Measurements from ENCODE around the gene RHOC. TPM values are rescaled to one million over a fixed set of nuclear protein-coding genes. Genes with fewer than 3 reads are reported as not detected.

The RHOC gene
- total RNA-seq, 2 donors from 2014 or later: 272 to 373 TPM

DNA sequence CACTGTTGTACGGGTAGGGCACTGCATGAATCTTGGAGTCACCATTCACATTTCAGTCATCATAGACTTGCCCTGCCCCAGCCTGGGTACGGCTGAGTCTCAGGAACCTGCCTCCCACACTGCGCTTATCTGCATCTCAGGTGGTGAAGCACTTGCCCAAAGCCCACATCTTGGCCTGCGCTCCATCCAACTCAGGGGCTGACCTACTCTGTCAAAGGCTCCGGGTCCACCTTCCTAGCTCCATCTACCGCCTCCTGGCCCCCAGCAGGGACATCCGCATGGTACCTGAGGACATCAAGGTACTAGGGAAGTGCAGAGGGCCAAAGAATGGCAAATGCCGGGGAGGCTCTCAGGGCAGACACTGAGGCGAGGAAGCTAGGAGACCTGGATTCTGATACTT is 11.7 kb downstream of the RHOC start:
- Histone ChIP-seq H3K27ac (no peak overlapping the region), H3K27me3 (replicated peaks; ENCODE audit: insufficient read depth) (no peaks in the 10 kb centered on the region), H3K36me3 (peaks cover 0 to 18% of the 10 kb centered on the region in 2 donors), H3K9me3 (no peaks in the 10 kb centered on the region), H3K4me1 (replicated peaks) (peaks cover 22% of the 10 kb centered on the region), H3K4me3 (no peak overlapping the region)
- intact Hi-C loops (cut with DNase I): no loop called here
- 93% methylated on average over 9 of the region's 9 CpGs for WGBS
- DNase-seq (ENCODE audit: low spot score): no peak
- TF ChIP-seq POLR2A (IDR thresholded peaks at IDR 0.05) (no peak), POLR2AphosphoS5 (IDR thresholded peaks at IDR 0.05) (no peak)

GRCh38 chr1:112694363-112694929 is 12.5 kb downstream of the RHOC start:
- no peak for DNase-seq (ENCODE audit: low spot score)
- peaks cover 0 to 22% of the 10 kb centered on the region in 2 donors for H3K36me3 ChIP-seq
- peaks cover 13% of the 10 kb centered on the region for H3K4me1 ChIP-seq (replicated peaks)
- no peak overlapping the region for H3K27ac ChIP-seq
- intact Hi-C loops (cut with DNase I): no loop called here
- H3K9me3 ChIP-seq: no peaks in the 10 kb centered on the region
- H3K27me3 ChIP-seq (replicated peaks; ENCODE audit: insufficient read depth): no peaks in the 10 kb centered on the region
- WGBS: 85% methylated on average over 15 of the region's 15 CpGs
- TF ChIP-seq, protein P1, sequence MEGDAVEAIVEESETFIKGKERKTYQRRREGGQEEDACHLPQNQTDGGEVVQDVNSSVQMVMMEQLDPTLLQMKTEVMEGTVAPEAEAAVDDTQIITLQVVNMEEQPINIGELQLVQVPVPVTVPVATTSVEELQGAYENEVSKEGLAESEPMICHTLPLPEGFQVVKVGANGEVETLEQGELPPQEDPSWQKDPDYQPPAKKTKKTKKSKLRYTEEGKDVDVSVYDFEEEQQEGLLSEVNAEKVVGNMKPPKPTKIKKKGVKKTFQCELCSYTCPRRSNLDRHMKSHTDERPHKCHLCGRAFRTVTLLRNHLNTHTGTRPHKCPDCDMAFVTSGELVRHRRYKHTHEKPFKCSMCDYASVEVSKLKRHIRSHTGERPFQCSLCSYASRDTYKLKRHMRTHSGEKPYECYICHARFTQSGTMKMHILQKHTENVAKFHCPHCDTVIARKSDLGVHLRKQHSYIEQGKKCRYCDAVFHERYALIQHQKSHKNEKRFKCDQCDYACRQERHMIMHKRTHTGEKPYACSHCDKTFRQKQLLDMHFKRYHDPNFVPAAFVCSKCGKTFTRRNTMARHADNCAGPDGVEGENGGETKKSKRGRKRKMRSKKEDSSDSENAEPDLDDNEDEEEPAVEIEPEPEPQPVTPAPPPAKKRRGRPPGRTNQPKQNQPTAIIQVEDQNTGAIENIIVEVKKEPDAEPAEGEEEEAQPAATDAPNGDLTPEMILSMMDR (IDR thresholded peaks at IDR 0.05): no peak
- TF ChIP-seq POLR2A (IDR thresholded peaks at IDR 0.05): no peak
- no peak for TF ChIP-seq POLR2AphosphoS5 (IDR thresholded peaks at IDR 0.05)
- no peak overlapping the region for H3K4me3 ChIP-seq

DNA sequence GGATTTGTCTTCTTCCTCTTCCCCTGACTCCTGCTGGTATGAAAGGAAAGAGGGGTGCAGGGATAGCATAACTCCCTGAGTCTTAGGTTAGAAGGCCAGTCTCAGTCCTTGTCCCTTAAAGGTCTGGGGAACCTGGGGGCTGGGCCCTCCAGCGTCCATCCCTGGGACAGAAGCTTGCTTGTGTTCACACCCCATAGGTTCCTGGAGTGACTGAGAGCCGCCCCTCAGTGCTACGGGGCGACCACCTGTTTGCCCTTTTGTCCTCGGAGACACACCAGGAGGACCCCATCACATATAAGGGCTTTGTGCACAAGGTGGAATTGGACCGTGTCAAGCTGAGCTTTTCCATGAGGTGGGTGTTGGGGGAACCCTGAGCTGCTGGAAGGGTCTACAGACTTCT is 13.1 kb downstream of the RHOC start:
- 91% methylated on average over 6 of the region's 6 CpGs for WGBS
- no peak for DNase-seq (ENCODE audit: low spot score)
- H3K9me3 ChIP-seq: no peaks in the 10 kb centered on the region
- peaks cover 0 to 22% of the 10 kb centered on the region in 2 donors for H3K36me3 ChIP-seq
- H3K4me1 ChIP-seq (replicated peaks): peaks cover 7% of the 10 kb centered on the region
- H3K27ac ChIP-seq: no peak overlapping the region
- intact Hi-C loops (cut with DNase I): no loop called here
- H3K4me3 ChIP-seq: no peak overlapping the region
- H3K27me3 ChIP-seq (replicated peaks; ENCODE audit: insufficient read depth): no peaks in the 10 kb centered on the region
- TF ChIP-seq, protein P1 (IDR thresholded peaks at IDR 0.05): no peak
- TF ChIP-seq POLR2A (IDR thresholded peaks at IDR 0.05): no peak
- TF ChIP-seq POLR2AphosphoS5 (IDR thresholded peaks at IDR 0.05): no peak

DNA sequence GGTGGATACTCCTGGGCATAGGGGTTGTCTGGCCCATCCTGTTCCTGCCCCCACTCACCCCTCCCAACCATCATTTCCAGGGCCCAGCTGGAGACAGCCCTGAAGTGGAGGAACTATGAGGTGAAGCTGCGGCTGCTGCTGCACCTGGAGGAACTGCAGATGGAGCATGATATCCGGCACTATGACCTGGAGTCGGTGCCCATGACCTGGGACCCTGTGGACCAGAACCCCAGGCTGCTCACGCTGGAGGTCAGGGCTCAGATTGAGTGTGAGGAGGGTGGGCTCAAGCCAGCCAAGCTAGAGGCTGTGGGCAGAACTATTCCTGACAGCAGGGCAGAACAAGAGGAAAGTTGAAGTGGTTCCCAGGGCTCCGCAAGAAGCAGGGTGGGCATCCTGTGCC is 14.2 kb downstream of the RHOC start:
- H3K27me3 ChIP-seq (replicated peaks; ENCODE audit: insufficient read depth): no peaks in the 10 kb centered on the region
- H3K9me3 ChIP-seq: no peaks in the 10 kb centered on the region
- DNase-seq (ENCODE audit: low spot score): no peak
- TF ChIP-seq POLR2A (IDR thresholded peaks at IDR 0.05): no peak
- no peak for TF ChIP-seq POLR2AphosphoS5 (IDR thresholded peaks at IDR 0.05)
- TF ChIP-seq, protein P1 (IDR thresholded peaks at IDR 0.05): no peak
- no peaks in the 10 kb centered on the region for H3K4me1 ChIP-seq (replicated peaks)
- H3K27ac ChIP-seq: no peak overlapping the region
- intact Hi-C loops (cut with DNase I): no loop called here
- no peak overlapping the region for H3K4me3 ChIP-seq
- WGBS: 95% methylated on average over 5 of the region's 5 CpGs
- peaks cover 0 to 22% of the 10 kb centered on the region in 2 donors for H3K36me3 ChIP-seq

GRCh38 chr1:112689842-112690237 is 17.1 kb downstream of the RHOC start:
- Histone ChIP-seq H3K9me3 (no peaks in the 10 kb centered on the region), H3K27ac (no peak overlapping the region), H3K4me3 (no peak overlapping the region), H3K36me3 (peaks cover 0 to 13% of the 10 kb centered on the region in 2 donors), H3K4me1 (replicated peaks) (no peaks in the 10 kb centered on the region), H3K27me3 (replicated peaks; ENCODE audit: insufficient read depth) (no peaks in the 10 kb centered on the region)
- no peak for DNase-seq (ENCODE audit: low spot score)
- TF ChIP-seq, protein P1 (IDR thresholded peaks at IDR 0.05): no peak
- no peak for TF ChIP-seq POLR2A (IDR thresholded peaks at IDR 0.05)
- no peak for TF ChIP-seq POLR2AphosphoS5 (IDR thresholded peaks at IDR 0.05)
- intact Hi-C loops (cut with DNase I): no loop called here
- WGBS: 90% methylated on average over 11 of the region's 11 CpGs

Data from prostate gland (tissue), 2 donors.